SIG-M5 (cell line): Measurements from ENCODE around the gene YES1.
"Not testable (repeated sequence)": the region's sequence is repeated elsewhere in the genome, so short reads cannot be mapped to it uniquely, and the experiment has no call there.

Source experiments
- DNase-seq: peaks from one replicate; lab custom pipeline; 2025; lab: John Stamatoyannopoulos, UW

YES1 gene

GRCh38 chr18:784470-785172 is 27.4 kb downstream of the YES1 start:
- DNase-seq, result no peak

- DNase-seq, result no peak
These were observed 33.7 kb downstream of the YES1 start for GRCh38 chr18:778194-778927.

- DNase-seq, result no peak
These were observed 35.0 kb downstream of the YES1 start for GRCh38 chr18:777021-777420.

- not testable (repeated sequence) for DNase-seq
These were observed 36.0 kb downstream of the YES1 start for GRCh38 chr18:776044-776443.

GRCh38 chr18:774811-775210 is 37.2 kb downstream of the YES1 start:
- no peak for DNase-seq

- no peak for DNase-seq
These were observed 37.9 kb downstream of the YES1 start for GRCh38 chr18:773980-774624.

GRCh38 chr18:770583-770961 is 41.5 kb downstream of the YES1 start:
- DNase-seq, result no peak

GRCh38 chr18:767961-768360 is 44.1 kb downstream of the YES1 start:
- no peak for DNase-seq

- DNase-seq, result no peak
These were observed 44.8 kb downstream of the YES1 start for GRCh38 chr18:767084-767882.

- no peak for DNase-seq
These were observed 45.5 kb downstream of the YES1 start for GRCh38 chr18:766550-766860.

GRCh38 chr18:765764-766549 is 46.1 kb downstream of the YES1 start:
- DNase-seq, result no peak

- not testable (repeated sequence) for DNase-seq
These were observed 52.2 kb downstream of the YES1 start for GRCh38 chr18:759864-760263.

- DNase-seq, result no peak
These were observed 56.5 kb downstream of the YES1 start for GRCh38 chr18:755506-755905.

- DNase-seq, result no peak
These were observed 57.4 kb downstream of the YES1 start for GRCh38 chr18:754656-755055.

- DNase-seq, result no peak
These were observed 61.6 kb downstream of the YES1 start for GRCh38 chr18:750456-750855.

- DNase-seq, result no peak
These were observed 67.0 kb downstream of the YES1 start for GRCh38 chr18:744832-745597.

- no peak for DNase-seq
These were observed 70.0 kb downstream of the YES1 start for GRCh38 chr18:741931-742512.

GRCh38 chr18:732371-732770 is 79.7 kb downstream of the YES1 start:
- DNase-seq, result no peak

GRCh38 chr18:731185-731584 is 80.9 kb downstream of the YES1 start:
- DNase-seq, result no peak

- no peak for DNase-seq
These were observed 81.3 kb downstream of the YES1 start for GRCh38 chr18:730692-731091.

- not testable (repeated sequence) for DNase-seq
These were observed 81.9 kb downstream of the YES1 start for GRCh38 chr18:730120-730519.
